K562 (cell line): ENCODE measurements around the gene RHAG. TPM values are rescaled to one million over a fixed set of nuclear protein-coding genes. Genes with fewer than 3 reads are reported as not detected.

Experiments used
- CBFA2T2 ChIP-seq: fragments of 450-650 bp; conservative IDR thresholded peaks from 2 replicates; pipeline ENCODE4 v1.6.1; 2017; ENCODE audit warnings: mild to moderate bottlenecking
- CC2D1A ChIP-seq: fragments of 450-650 bp; IDR thresholded peaks from 2 replicates; pipeline ENCODE4 v1.6.1; 2017; ENCODE audit warnings: mild to moderate bottlenecking
- CHAMP1 ChIP-seq: fragments of 450-650 bp; IDR thresholded peaks from 2 replicates; pipeline ENCODE4 v1.6.1; 2016; ENCODE audit warnings: mild to moderate bottlenecking
- CHD2 ChIP-seq: IDR thresholded peaks from 2 replicates; pipeline ENCODE4 v1.6.1; 2011; ENCODE audit warnings: low read depth, low read length
- E2F6 ChIP-seq, 2 experiments: IDR thresholded peaks; 2 replicates each; pipeline ENCODE4 v1.6.1; 2011; ENCODE audit warnings: borderline replicate concordance in 1 of 2, control low read depth in 1 of 2, low read depth in 1 of 2, low read length in 1 of 2, mild to moderate bottlenecking in 1 of 2, mixed read lengths in 1 of 2, moderate library complexity in 1 of 2; ENCODE audit not compliant: insufficient read depth in 1 of 2, insufficient read length in 1 of 2, poor library complexity in 1 of 2, severe bottlenecking in 1 of 2; ENCODE audit errors: extremely low read depth in 1 of 2
- ETS1 ChIP-seq: conservative IDR thresholded peaks from 2 replicates; pipeline ENCODE4 v1.6.1; 2011; ENCODE audit warnings: low read depth, mild to moderate bottlenecking, low read length; ENCODE audit not compliant: control insufficient read depth
- ETV5 ChIP-seq: sonication (generic); formaldehyde crosslinking; IDR thresholded peaks from 2 replicates; pipeline ENCODE4 v1.4.0; 2020; ENCODE audit warnings: low read depth, mild to moderate bottlenecking, missing genetic modification reagents
- FOXK2 ChIP-seq, 2 experiments: fragments of 450-650 bp; IDR thresholded peaks in 1 of 2; conservative IDR thresholded peaks in 1 of 2; 2 replicates each; pipeline ENCODE4 v1.6.1; 2016; ENCODE audit warnings: low read depth in 2 of 2, mild to moderate bottlenecking in 1 of 2
- HNRNPUL1 ChIP-seq: fragments of 200-400 bp; formaldehyde crosslinking; IDR thresholded peaks from 2 replicates; pipeline ENCODE4 v1.6.1; 2017; ENCODE audit warnings: low read length
- MEIS2 ChIP-seq: fragments of 450-650 bp; IDR thresholded peaks from 2 replicates; pipeline ENCODE4 v1.6.1; 2014; ENCODE audit warnings: mild to moderate bottlenecking; ENCODE audit not compliant: partially characterized antibody
- MLLT1 ChIP-seq, 2 experiments: fragments of 450-650 bp; IDR thresholded peaks; 2 replicates each; pipeline ENCODE4 v1.6.1; 2016
- NFXL1 ChIP-seq: fragments of 450-650 bp; formaldehyde crosslinking; IDR thresholded peaks from 2 replicates; pipeline ENCODE4 v1.4.0; 2021; ENCODE audit warnings: mild to moderate bottlenecking
- PREB ChIP-seq: sonication (generic); formaldehyde crosslinking; IDR thresholded peaks from 2 replicates; pipeline ENCODE4 v1.8.1; 2023; ENCODE audit warnings: mild to moderate bottlenecking, missing genetic modification reagents
- RFX7 ChIP-seq: fragments of 250-450 bp; sonication (Bioruptor Pico); IDR thresholded peaks from 2 replicates; pipeline ENCODE4 v1.5.1; 2021; ENCODE audit warnings: mild to moderate bottlenecking
- STAT5A ChIP-seq: IDR thresholded peaks from 2 replicates; pipeline ENCODE4 v1.6.1; 2012; ENCODE audit warnings: low read length, inconsistent platforms, borderline replicate concordance
- STAT5B ChIP-seq: fragments of 250-450 bp; sonication (Bioruptor Pico); IDR thresholded peaks from 2 replicates; pipeline ENCODE4 v1.8.0; 2021; ENCODE audit warnings: mild to moderate bottlenecking, inconsistent platforms
- TEAD1 ChIP-seq, 2 experiments: fragments of 450-650 bp in 1 of 2; sonication (generic) in 1 of 2; formaldehyde crosslinking; IDR thresholded peaks; 2 replicates each; pipeline versions ENCODE4 v1.4.0 to v1.8.0; 2020 to 2022; ENCODE audit warnings: mild to moderate bottlenecking in 2 of 2, missing genetic modification reagents in 1 of 2
- TOE1 ChIP-seq, 2 experiments: fragments of 450-650 bp in 1 of 2; sonication (generic) in 1 of 2; formaldehyde crosslinking in 1 of 2; IDR thresholded peaks; 2 replicates each; pipeline versions ENCODE4 v1.7.1 to v1.8.0; 2016 to 2022; ENCODE audit warnings: borderline replicate concordance in 2 of 2, mild to moderate bottlenecking in 2 of 2, antibody characterized with exemption in 1 of 2, inconsistent platforms in 1 of 2, low read depth in 1 of 2, missing genetic modification reagents in 1 of 2, moderate library complexity in 1 of 2
- ZNF143 ChIP-seq: sonication (generic); formaldehyde crosslinking; IDR thresholded peaks from 2 replicates; pipeline ENCODE4 v1.9.0; 2022; ENCODE audit warnings: mild to moderate bottlenecking, missing genetic modification reagents
- ZNF445 ChIP-seq: fragments of 250-450 bp; sonication (Bioruptor Pico); IDR thresholded peaks from 2 replicates; pipeline ENCODE4 v1.4.0; 2020; ENCODE audit warnings: low read depth, mild to moderate bottlenecking, moderate library complexity
- polyA plus RNA-seq, 8 experiments: library from polyadenylated mRNA; depleted of rRNA in 4 of 8; stranded (reverse) in 5 of 8; unstranded in 3 of 8; fragments of >200 nt; fragmentation: Nextera tagmentation in 2 of 8; fragmentation: Illumina TruSeq in 1 of 8; extraction: Ambion mirVana in 2 of 8; extraction: Trizol in 1 of 8; gene quantifications; 2 replicates each; pipeline versions ENCODE4 v1.2.1 to v1.2.3, GENCODE V29; 2011 to 2014; ENCODE audit warnings: inconsistent platforms in 1 of 8, missing spikeins in 1 of 8
- total RNA-seq, 7 experiments: library from RNA; depleted of rRNA in 6 of 7; stranded (reverse); fragments of >200 nt in 6 of 7; fragmentation: Illumina TruSeq in 2 of 7; extraction: Trizol in 2 of 7; gene quantifications; 2 replicates each; pipeline versions ENCODE4 v1.2.1 to v1.2.3, GENCODE V29; 2011 to 2021; ENCODE audit warnings: low replicate concordance in 1 of 7

RHAG gene
- total and polyA plus RNA-seq, 9 of the 15 experiments (the other 6 are each of a cell fraction or from before 2014, with no cell fraction given): 290 to 1,202 (median 505) TPM

- TF ChIP-seq MLLT1 (IDR thresholded peaks at IDR 0.05) (peak; percentile 95 to 97), RFX7 (CRISPR knock-in tag) (no peak), PREB (no peak), CHAMP1 (0 out of 2 replicates have a peak, but pooled peaks have one; percentile 26), FOXK2 (conservative IDR thresholded peaks at IDR 0.05 in 1 of 2, IDR thresholded peaks at IDR 0.05 in 1 of 2; ENCODE audit: low read depth in 2 of 2) (peak; percentile 76 to 80; a peak in 2 of 4 replicates), NFXL1 (CRISPR knock-in tag) (no peak), E2F6 (IDR thresholded peaks at IDR 0.05; ENCODE audit: borderline replicate concordance in 1 of 2, extremely low read depth in 1 of 2, insufficient read depth in 1 of 2, insufficient read length in 1 of 2, low read depth in 1 of 2, low read length in 1 of 2, poor library complexity in 1 of 2, severe bottlenecking in 1 of 2) (peak; percentile 11 to 59), TOE1 (IDR thresholded peaks at IDR 0.05; ENCODE audit: borderline replicate concordance) (no peak), TOE1 (CRISPR knock-in tag; IDR thresholded peaks at IDR 0.05; ENCODE audit: borderline replicate concordance, low read depth) (no peak), STAT5B (CRISPR knock-in tag) (no peak), CC2D1A (peak; percentile 69; the same call in 1 of the 2 replicates), STAT5A (peak; percentile 85), ETV5 (CRISPR knock-in tag) (no peak), MEIS2 (peak; percentile 40), CBFA2T2 (peak; percentile 86), TEAD1 (CRISPR knock-in tag; IDR thresholded peaks at IDR 0.05) (peak; percentile 63 to 80; a peak in 2 of 4 replicates), ETS1 (no peak), ZNF445 (CRISPR knock-in tag) (no peak), HNRNPUL1 (no peak), CHD2 (no peak), ZNF143 (CRISPR knock-in tag) (no peak)
These were observed at the start of gene RHAG (continued) for GRCh38 chr6:49636713-49637349.
